ENCODE measurements around the gene CEP120.
A peak's percentile ranks its signal among the peaks of the same experiment; 100 is the strongest.

CEP120 gene

DNA sequence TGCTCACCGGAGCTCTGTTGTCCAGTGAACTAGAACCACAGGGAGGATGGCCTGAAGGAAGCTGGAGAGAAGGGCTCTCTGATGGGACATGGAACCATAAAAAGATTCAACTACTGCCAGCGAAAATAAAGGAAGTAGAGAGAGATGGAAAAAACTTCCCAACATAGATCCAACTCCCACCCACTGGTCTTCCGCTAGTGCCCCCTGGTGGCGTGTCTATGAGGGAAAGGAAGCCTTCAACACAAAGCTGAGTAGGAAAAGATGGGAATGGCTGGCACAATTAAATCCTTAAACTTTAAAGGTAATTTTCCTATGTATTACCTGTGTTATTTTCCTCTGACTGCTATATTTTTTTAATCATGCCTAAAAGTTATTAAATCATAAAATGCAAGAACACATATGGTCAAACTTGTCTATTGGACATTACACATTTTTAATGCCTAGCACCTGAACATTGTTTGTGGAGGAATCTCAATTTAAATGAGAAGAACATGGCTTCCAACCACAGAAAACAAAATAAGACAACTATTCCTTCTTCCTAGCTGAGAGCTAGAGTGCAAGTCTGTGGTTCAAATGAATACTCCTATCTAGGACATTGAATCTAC lies 51.5 kb downstream of the CEP120 start:
- TF ChIP-seq CTCF (conservative IDR thresholded peaks at IDR 0.05) (peak; percentile 77), ZFX (IDR thresholded peaks at IDR 0.05) (no peak)
- no peak overlapping the region for H3K27ac ChIP-seq

- H3K27ac ChIP-seq: no peak overlapping the region
- TF ChIP-seq CTCF (conservative IDR thresholded peaks at IDR 0.05) (no peak), ZFX (IDR thresholded peaks at IDR 0.05) (no peak)
Observed at GRCh38 chr5:123369371-123369968, 53.7 kb downstream of the CEP120 start.

- no peak overlapping the region for H3K27ac ChIP-seq
- TF ChIP-seq ZFX (IDR thresholded peaks at IDR 0.05) (no peak), CTCF (conservative IDR thresholded peaks at IDR 0.05) (peak; percentile 66)
Observed at GRCh38 chr5:123367739-123368138, 55.5 kb downstream of the CEP120 start.

DNA sequence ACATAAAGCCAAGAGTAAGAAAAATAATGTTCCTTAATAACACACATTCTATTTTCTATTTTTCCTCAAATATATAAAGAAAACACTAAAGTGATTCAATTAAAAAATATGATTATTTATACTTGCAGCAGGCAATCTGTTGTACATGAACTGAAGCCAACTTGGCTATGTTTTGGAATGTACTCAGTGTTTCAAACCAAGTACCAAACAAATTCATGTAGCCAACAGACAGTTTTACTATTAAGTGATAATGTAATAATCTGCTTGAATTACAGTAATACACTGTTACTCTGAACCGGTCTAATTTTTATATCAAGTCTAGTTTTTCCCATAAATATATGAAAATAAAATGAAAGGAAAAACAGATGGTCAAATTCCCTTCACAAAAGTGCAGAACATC lies 58.0 kb downstream of the CEP120 start:
- TF ChIP-seq CTCF (conservative IDR thresholded peaks at IDR 0.05) (no peak), ZFX (IDR thresholded peaks at IDR 0.05) (no peak)
- no peak overlapping the region for H3K27ac ChIP-seq

DNA sequence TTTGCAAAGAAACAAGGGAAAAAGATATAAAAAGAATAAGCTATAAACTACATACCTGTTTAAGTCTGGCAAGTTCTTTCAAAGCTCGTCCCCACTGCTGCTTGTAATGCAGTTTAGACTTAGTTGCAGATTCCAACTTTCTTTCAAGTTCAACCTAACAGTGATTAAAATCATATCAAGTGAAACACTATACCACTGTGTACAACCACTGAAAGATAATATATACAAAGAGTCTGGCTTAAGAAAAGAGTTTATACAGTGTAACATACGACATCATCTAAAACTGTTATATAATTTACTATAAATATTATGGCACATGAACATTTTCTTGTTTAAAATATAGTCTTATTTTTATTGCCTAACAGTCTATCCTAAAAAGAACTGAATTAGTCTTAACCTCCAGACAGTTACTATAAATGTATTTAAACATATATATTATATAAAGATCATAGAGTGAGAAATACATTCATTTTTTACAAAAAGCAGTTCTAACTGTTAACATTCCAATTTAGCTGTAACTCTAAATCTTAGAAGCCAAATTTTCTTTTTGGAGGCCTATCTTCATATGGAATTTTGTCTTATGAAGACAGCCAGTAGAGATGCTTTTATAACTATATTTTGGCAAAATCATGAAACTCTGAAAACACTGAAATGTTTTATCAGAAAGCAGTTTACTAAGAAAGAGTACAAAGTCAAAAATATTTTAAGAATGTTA lies 58.6 kb downstream of the CEP120 start:
- no peak overlapping the region for H3K27ac ChIP-seq
- TF ChIP-seq CTCF (conservative IDR thresholded peaks at IDR 0.05): no peak
- no peak for TF ChIP-seq ZFX (IDR thresholded peaks at IDR 0.05)

- no peak for TF ChIP-seq CTCF (conservative IDR thresholded peaks at IDR 0.05)
- TF ChIP-seq ZFX (IDR thresholded peaks at IDR 0.05): no peak
- no peak overlapping the region for H3K27ac ChIP-seq
Observed at GRCh38 chr5:123360910-123361309, 62.3 kb downstream of the CEP120 start.

DNA sequence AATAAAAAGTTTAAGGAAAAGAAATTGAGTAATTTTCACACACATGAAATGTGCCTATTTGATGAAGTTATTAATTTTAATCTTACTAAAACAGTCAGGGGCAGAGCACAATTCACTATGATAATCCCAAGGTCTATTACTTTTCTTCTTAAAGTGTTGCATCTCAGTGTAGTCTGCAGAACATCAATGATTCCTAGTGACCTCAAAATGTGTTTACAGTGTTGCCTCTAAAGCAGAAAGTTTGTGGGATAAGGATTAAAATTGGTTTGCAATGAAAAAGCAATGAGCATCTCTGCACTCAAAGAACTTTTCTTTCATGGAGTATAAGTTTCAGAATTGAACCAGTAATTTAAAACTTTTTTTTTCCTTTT lies 63.0 kb downstream of the CEP120 start:
- TF ChIP-seq CTCF (conservative IDR thresholded peaks at IDR 0.05): no peak
- no peak for TF ChIP-seq ZFX (IDR thresholded peaks at IDR 0.05)
- H3K27ac ChIP-seq: no peak overlapping the region

Measured in C4-2B (cell line).